ENCODE measurements around the gene SCYGR3.

The SCYGR3 gene

GRCh38 chr2:227565080-227565479 lies 49.6 kb downstream of the SCYGR3 start:
- no peak for DNase-seq (ENCODE audit: low read depth in 1 of 2, low spot score in 1 of 2)

Measured in activated CD4-positive, alpha-beta T cell treated with anti-CD3 and anti-CD28 coated beads, Interleukin-2, amount 50 U/mL, for 24 hours (primary cell).